NCI-H226 (cell line): ENCODE data around the gene SIVA1.

Source experiments
- DNase-seq: peaks from one replicate; pipeline ENCODE4 v3.0.0-alpha.2; 2015

The SIVA1 gene

DNA sequence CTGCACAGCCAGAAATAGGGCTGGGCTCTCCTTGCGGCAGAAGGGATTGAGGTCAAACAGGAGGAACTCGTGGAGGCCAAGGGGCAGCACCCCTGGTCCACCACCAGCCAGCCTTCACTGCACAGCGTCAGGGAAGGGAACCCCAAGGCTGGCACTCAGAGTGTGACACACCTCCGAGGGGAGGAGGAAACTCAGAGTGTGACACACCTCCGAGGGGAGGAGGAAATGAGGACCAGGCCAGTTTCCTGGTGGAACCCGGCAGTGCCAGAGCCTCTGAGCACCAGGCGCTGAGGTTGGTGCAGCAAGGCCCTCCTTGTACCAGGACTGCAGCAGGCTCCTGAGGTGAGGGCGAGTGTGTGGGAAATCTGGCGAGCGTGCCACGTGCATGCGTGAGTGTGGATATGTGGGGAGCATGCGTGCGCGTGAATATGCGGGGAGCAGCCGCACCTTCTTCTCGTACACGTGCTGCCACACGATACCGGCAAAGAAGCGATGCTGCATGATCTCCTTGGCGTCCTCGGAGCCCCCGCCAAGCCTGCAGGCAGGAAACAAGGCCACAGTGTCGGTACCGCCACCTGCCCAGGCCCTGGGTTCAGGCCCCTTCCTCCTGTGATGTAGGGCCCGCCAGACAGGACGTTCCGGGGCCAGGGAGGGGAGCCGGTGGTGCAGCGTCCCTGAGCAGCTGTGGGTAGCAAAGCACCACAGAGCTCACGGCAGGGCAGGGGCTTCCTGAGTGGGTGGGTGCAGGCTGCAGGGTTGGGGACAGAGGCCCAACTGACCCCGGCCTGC lies 19.2 kb downstream of the SIVA1 start:
- no peak for DNase-seq

DNA sequence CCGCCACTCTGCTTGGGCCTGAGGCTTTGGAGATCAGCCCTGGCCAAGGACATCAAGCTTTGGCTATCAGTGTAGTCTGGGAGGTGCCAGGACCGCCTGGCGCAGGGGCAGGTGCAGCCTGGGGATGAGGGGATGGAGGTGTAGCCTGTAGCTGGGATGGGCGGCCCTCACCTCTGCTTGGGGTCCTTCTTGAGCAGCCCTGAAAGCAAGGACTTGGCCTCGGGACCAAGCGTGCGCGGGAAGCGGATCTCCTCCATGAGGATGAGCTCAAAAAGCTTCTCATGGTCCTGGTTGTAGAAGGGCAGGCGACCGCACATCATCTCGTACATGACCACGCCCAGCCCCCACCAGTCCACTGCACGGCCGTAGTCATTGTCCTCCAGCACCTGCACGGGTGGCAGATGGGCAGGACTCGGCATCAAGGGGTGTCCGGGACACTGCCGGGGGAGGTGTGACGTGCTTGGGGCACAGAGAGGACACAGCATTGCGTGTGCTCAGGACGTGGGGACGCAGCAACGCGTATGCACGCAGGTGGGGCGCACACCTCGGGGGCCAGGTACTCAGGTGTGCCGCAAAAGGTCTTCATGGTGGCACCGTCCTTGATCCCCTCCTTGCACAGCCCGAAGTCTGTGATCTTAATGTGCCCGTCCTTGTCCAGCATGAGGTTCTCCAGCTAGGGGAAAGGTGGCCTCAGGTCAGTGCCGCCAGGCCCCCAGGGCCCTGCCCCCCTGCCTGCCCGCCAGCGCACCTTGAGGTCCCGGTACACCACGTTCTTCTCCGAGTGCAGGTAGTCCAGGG lies 20.0 kb downstream of the SIVA1 start:
- no peak for DNase-seq

DNA sequence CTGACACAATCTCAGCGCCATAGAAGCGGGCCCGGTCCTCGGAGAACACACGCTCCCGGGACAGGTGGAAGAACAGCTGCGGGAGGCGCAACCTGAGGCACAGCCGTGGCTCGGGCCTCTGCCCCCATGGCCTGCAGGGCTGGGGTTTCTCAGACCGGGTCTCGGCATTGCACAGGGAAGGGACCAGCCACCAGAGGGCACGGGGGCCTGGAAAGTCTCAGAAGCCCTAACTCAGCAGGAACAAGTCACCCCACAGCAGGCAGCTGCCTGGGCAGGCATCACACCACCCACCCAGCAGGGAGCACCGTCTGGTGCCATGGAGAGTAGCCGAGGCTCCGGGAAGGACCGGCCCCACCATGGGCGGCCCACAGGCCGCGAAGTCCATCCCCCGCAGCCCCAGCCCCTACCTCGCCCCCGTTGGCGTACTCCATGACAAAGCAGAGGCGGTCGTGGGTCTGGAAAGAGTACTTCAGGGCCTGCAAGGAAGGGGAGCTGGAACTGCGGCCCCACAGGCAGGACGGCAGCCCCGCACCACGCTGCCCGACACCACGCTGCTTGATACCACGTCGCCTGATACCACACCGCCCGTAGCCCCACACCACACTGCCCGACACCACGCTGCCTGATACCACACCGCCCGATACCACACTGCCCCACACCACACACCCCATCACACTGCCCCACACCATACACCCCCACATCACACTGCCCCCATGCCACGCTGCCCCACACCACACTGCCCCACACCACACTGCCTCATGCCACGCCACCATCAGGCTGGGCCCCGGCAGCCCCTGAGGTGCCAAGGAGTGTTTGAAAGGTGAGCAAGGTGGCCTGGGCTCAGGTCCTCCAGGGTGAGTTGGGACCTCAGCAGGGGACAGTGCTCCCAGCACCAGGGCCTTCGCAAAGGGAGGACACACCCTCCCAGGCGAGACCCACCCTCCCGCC lies 20.8 kb downstream of the SIVA1 start:
- DNase-seq: no peak

DNA sequence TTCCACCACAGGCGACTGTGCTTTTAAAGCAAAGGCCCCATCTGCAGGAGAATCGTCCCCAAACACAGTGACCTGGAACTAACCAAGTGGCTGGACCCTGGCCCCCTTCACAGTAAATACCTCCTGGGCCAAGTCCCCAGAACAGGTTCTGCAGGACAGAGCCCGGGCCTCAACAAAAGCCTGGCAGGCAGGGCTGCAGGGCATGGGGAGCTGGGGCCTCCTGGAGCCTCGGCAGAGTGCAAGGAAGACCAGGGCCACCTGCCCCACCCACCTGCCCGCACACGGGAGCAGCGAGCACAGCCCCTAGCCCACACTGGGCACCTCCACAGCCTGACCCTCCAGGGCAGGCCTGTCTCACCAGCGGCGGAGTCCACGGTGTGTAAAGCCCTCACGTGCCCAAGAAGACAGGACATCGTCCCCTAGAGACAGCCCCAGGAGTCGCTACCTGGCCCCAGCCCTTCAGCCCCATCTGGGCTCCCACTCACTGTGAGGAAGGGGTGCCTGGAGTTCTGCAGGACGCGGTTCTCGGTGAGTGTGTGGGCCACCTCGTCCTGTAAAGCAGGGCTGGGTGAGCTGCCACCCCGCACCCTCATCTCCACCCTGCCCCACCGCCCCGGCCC lies 21.6 kb downstream of the SIVA1 start:
- no peak for DNase-seq

DNA sequence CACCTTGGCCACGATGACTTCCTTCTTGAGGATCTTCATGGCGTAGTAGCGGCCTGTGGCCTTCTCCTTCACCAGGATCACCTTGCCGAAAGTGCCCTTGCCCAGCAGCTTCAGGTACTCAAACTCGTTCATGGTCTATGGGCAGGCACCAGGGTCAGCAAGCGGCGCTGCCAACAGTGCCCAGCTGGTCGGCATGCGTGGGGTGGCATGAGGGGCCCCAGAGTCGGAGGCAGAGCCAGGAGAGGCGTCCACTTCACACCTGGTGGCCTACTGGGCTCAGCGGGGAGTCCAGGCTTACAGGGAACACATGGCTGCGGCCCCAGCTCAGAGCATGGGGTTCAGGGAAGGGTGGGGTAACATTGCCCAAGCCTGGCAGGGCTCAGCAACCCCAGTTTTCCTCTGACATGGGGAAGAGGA lies 22.1 kb downstream of the SIVA1 start:
- no peak for DNase-seq

DNA sequence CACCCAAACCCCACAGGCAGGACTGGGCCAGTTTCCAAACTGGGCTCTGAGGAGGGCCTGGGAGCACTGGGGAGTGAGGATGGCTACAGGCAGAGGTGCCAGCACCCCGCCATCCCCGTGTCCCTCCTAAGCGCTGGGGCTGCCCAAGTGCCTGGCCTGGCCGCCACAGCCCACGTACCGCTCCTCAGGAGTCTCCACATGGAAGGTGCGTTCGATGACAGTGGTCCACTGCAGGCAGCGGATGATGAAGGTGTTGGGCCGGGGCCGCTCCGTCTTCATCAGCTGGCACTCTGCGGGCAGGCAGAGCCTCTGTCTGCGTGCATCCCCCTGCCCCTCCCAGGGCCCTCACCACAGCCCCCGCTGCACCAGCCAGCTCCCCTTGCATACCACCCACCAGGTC lies 23.5 kb downstream of the SIVA1 start:
- DNase-seq: no peak

DNA sequence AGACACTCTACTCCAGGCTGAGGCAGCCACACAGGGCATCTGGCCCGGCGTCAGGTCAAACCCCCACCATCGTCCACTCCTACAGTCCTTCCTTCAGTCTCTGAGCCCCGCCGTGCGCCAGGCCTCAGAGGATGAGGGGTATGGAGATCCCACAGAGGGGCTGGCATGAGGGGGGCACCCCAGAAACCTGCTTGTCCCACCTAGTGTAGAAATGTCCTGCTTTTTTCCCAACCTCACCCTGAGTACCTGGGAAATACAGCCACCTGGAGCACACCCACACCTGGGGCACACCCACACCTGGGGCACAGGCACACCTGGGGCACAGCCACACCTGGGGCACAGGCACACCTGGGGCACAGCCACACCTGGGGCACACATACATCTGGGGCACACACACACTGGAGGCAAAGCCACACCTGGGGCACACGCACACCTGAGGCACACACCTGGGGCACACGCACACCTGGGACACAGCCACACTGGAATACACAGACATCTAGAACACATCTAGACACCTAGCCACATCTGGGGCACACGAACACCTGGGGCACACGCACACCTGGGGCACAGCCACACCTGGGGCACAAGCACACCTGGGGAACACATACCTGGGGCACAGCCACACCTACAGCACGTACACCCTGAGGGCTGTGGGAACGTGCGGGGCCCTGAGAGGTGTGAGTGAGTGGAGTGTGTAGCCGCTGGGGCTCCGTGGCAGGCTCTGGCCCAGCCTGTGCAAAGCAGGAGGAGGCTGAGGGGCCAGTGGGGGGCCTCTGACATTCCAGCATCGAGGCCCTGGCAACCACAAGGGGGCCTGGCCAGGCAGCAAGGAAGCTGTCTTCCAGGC lies 24.2 kb downstream of the SIVA1 start:
- no peak for DNase-seq

DNA sequence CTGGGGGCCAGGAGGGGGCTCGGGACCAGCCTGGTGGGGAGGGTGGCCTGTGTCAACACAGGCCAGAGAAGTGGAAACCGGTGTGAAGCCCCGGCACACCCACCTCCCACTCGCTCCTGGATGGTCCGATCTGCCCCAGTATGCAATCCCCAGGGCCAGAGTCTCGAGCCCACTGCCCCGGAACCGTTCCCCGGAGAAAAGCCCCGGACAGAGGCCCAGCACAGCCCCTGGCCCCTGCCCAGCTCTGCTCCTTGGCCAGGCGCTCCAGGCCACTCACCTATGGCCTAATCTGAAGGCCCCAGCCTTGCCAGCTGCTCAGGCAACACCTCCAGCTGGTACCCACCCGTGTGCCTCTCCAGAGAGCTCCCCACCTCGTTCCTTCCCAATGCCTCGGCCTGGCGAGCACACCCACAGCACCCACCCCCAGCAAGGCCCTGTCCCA lies 24.9 kb downstream of the SIVA1 start:
- DNase-seq: no peak

DNA sequence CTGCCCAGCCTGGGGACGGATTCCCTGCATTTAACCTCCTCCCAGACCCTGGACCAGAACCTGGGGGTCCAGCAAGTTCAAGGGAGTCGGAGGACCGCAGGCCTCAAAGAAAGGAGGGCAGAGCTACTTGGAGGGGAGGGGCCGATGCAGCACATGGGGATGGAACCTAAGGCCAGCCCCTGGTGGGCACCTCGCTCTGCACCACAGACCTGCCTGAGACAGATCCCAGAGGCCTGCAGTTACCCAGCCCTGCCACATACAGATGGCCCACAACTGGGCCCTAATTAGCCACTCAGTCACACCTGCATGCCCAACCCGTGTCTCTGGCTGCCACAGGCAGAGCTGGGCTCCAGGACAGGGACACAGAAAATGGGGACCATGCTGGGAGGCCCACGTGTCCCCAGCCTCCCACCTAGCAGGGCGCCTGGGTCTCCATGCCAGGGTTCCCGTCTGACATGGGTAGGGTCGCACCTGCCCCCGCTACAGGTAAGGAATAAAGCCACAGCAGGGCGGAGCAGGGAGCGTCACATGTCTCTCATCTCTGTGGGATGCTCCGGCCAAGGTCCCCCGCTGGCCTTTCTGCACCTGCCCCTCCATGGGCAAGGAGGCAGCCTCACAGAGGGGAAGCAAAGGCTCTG lies 25.9 kb downstream of the SIVA1 start:
- no peak for DNase-seq

DNA sequence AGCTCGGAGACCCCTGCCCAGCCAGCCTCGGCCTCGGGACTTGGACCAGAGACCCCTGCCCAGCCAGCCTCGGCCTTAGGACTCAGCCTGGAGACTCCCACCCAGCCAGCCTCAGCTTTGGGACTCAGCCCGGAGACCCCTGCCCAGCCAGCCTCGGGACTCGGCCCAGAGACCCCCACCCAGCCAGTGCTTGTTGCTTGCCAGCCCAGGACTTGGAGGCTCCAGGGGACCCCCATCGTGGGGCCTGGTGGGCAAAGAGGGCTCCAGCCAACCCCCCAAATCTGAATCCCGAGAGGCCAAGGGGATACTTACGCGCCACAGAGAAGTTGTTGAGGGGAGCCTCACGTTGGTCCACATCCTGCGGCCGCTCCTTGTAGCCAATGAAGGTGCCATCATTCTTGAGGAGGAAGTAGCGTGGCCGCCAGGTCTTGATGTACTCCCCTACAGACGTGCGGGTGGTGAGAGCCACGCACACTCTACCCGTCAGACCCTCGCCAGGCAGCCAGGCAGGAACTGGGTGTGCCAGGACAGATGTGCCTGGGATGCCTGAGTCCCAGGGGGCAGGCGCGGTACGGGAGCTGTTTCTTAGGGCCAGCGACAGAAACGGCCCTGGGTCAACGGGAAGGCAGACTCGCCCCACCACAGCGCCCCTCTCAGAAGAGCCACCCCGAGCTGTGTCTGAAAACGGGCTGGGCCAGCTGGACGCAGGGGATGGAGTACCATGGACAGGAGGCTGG lies 27.0 kb downstream of the SIVA1 start:
- DNase-seq: no peak

DNA sequence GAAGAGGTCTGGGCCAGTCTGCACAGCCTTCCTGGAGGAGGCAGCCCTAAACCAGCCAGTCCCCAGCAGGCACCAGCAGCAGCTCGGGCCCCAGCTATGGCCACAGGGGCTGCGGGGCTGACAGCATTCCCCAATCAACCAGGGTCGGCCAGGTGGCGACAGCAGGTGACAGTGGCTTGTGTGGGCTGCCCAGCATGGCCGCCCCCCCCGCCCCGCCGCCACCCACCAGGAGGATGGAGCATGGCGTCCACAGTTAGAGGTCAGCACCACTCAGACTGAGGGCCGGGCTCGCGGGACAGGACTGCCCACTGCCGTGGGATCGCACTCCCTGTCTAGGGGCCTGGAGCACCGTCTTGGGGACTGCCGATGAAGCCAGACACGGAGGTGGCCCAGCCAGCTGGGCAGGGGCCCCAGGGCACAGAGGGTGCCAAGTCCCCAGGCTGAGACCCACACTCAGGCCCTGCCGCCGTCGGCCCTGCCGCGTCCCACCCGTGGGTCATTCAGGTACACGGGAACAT lies 27.6 kb downstream of the SIVA1 start:
- DNase-seq: no peak

DNA sequence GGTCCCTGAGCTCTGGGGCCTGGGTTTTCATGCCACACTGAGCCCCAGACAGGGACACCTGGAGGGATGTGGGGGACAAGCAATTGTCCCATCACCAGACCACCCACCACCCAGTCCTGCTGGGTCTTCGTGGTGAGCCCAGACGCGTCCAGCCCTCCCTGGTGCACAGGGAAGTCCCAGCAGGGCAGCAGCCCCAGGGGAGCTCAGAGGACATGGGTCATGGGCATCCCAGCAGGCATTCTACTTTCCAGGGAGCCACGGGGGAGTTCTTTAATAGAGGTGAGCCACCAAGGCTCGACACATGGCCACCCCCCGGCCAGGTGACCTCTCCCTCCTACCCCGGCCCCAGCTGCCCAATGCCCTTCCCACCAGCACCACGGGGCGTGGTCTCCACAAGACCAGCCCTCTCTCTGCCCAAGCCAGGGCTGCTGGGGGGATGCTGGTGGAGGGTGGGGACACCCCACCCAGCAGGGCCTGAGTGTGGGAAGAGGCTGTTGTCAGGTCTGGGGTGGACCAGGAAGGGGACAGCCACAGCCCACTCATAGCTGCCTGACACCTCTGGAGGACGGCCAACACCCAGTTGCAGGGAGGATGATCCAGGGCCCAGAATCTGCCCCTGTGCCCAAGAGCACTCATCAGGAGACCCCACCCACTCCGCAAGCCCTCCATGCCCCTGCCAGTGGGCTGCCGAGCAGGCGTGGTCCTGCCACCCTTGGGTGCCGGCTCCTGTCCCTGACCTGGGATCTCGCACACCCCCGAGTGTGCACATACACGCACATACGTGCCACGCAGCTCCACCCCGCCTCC lies 28.5 kb downstream of the SIVA1 start:
- no peak for DNase-seq

DNA sequence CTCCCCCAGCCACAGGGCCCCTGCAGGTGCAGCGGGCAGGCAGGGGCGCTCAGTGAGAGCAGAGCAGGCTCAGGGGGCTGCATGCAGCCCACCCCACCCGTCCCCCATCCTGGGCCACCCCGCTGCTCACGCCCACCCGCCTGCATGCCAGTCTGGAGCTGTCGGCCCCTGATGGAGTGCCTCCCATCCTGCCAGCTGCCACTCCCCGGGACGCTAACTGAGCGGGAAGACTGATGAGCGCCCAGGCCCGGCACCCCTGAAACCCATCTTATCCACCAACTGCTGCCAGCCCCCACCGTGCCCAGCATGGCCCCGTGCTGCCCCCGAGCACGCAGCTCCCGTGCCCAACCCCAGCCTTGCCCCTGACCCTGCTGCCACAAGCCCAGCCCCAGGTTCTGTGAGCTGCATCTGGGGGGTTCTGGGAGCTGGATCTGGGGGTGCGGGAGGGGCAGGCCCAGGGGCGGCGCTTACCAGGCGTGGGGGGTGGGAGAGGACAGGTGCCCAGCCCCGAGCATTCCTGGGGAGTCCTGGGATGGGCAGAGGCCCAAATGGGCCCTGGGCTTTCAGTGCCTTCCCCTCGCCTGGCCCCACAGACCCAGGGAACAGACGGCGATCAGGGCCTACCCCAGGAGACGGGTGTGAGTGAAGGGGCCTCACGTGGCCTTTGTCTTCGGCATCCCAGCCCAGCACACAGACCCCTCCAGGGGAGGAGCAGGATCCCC lies 29.3 kb downstream of the SIVA1 start:
- no peak for DNase-seq

DNA sequence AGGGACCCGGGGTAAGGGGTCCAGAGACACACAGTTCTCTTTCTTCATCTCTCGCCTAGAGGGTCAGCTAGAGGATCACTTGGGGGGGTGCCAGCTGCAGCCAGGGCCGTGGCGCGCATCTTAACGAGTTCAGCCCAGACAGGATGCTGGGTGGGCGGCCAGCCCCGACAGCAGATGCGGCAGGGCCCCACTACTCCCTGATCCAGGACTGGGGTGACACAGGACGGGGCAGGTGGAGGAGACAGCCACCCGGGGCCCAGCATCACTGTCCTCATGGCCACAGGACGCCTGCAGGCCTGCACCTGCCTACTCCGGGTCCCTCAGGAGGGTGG lies 29.8 kb downstream of the SIVA1 start:
- DNase-seq: no peak

DNA sequence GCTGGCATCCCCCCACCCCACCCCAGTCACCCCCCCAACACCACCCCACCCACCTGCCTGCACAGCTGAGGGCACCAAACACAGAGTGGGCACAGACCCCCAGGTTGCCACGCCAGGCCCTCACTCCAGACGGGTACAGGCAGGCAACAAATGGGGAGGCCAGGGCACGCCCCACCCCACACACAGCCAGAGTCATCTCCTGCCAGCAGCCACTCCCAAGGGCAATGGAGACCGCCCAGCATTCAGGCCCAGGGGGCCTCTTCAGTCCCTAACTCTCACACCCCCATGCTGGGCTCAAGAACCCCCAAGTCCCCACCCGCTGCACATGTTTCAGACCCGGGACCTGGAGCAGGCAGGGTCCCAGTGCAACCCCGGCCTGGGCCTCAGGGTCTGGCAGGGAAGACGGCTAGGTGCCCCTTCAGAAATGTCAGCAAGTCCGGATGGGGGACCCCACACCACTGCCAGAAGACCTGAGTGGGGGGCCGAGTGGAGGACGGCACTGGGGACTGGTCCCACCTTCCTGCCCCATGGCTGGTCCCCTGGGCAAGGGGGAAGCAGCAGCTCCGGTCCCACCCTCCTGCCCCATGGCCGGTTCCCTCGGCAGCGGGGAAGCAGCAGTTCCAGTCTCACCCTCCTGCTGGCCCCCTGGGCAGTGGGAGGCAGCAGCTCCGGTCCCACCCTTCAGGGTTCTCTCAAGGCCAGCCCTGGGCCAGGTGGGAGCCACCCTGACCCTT lies 30.7 kb downstream of the SIVA1 start:
- no peak for DNase-seq

DNA sequence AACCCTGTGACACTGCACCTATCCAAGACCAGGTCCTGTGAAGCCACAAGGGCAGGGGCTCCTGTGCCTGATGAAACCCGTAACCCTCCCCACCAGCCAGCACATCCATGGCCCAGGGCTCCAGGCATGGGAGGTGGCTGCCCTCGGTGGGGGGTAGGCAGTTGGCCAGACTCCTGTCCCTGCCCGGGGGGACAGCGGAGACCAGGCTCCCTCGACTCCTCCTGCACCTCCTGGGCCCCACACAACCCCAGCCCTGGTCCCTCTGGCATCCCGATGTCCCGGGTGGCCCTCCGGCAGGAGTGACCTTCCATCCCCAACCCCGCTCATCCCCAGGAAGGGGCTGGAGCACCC lies 31.2 kb downstream of the SIVA1 start:
- no peak for DNase-seq

DNA sequence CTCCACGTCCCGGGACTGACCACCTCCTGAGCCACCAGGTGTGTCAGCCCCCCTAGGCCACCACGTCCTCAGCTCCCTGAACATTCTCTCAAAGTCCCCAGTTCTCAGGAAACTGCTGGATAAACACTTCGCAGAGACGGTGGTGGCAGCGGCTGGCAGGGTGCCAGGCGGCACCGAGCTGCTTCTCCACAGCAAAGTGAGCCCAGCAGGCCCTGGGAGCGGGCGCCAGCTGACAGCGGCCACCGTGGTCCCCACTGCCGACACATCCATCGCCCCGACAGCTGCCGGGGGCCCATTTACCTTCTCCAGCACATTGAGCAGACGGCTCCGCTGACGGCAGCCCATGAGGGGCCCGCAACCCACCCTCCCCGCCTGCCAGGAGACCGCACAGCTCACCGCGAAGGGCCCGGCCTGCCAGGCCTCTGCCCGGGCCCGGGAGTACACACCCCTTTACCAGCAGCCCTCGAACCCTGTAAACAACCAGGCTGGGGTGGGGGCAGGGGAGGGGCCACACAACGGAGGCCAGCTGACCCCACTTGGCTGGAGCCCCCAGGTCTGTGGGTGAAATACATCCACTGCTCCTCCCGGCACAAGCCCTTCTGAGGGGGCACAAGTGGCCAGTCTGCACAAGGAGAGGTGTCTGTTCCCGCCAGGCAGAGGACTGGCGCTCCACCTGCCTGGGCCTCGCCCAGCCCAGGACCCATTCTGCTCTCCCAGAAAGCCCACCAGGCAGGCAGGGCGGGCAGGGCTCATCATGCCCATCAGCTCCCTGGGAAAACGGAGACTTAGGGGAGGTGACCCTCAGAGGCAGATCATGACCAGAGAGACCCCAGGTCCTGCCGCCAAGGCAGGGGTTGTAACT lies 32.1 kb downstream of the SIVA1 start:
- no peak for DNase-seq
